ENCODE results near the gene PITPNM3. TPM values are rescaled to one million over a fixed set of nuclear protein-coding genes. Genes with fewer than 3 reads are reported as not detected.

Gene PITPNM3
- total RNA-seq, 1 donor from 2014 or later, result 0.72 TPM

DNA sequence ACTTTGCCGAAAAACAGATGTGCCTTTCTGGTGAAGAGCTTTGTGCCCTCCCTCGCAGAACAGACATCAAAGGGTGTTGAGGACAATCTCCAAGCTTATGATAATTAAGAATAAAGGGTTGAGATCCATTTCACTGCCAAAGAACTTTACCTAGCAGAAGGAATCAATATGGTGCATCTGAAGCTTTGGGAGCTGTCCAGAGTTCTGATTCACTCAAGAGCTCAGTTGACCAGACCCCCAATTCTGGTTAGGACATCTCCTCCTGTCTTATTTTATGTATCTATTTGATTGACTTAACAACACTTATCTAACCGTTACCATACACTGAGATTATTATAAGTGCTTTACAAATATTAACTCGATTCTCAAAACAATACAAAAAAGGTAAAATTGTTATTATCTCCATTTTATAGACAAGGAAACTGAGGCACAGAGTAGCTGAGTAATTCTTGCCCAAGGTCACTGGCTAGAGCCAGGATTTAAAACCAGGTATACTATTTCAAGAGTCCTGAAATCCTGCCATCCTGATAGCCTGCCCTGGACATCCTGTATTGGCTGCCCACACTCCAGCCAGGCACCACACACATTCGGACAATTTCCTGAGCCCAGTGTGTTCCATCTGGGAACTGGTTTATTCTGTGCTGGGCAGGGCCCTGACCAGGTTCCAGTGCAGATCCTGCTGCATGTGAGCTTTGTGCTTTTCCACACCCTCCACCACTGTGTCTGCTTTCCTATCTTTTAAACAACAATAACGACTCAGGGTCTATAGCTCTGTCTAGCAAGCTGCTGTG, 29.8 kb downstream of the PITPNM3 start:
- peak; percentile 47 for DNase-seq (ENCODE audit: low read depth)

DNA sequence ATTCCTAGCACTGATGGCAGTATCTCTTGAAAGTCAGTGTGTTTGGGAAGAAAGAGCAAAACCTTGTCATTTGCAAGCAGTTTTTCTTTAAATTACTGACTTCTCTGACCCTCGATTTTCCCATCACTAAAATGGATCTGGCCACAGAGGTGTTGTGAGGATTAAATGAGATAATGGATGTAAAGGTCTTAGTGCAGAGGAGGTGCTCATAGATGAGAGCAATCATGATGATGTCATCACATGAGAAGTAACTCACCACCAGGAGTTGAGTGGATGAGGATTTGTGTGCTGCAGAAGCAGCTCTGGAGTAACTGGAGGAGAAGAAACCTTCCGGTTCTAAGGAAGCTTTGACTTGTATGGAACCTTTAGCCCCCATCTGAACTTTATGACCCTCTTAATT, 30.6 kb downstream of the PITPNM3 start:
- no peak for DNase-seq (ENCODE audit: low read depth)

DNA sequence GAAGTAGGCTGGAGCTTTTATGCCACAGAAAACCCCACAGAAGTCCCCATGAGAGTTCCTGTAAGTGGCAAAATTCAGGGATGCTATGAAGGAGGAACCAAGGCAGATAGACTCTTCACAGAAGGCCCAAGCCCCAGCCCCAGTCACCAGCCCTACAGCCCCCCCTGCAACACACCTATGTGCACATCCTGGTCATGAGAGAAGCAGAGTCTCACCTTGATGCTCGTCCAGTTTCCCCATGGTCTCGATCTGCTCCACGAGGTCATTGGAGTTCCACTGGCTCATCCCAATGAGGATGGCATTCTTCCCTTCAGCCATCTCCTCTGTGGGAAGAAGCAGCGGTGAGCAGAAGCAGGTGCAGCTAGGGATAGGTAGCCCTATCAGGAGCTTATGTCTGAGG, 31.2 kb downstream of the PITPNM3 start:
- no peak for DNase-seq (ENCODE audit: low read depth)

DNA sequence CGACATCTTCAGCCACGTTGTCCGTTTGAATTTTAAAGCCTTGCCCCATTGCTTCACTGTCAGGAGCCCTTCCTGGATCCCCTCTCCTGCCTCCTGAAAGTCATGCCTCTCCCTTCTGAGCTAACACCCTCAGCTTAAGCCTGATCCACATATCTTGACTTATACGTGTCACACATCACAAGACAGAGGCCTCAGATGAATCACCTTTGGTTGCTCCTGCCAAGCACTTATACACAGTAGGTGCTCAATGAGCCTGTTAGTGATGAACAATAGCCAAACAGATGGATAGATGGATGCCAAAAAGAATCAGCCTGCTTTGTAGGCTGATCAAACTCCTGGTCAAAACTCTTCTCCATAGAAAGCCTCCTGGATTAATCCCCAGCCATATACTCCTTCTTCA, 31.8 kb downstream of the PITPNM3 start:
- no peak for DNase-seq (ENCODE audit: low read depth)

DNA sequence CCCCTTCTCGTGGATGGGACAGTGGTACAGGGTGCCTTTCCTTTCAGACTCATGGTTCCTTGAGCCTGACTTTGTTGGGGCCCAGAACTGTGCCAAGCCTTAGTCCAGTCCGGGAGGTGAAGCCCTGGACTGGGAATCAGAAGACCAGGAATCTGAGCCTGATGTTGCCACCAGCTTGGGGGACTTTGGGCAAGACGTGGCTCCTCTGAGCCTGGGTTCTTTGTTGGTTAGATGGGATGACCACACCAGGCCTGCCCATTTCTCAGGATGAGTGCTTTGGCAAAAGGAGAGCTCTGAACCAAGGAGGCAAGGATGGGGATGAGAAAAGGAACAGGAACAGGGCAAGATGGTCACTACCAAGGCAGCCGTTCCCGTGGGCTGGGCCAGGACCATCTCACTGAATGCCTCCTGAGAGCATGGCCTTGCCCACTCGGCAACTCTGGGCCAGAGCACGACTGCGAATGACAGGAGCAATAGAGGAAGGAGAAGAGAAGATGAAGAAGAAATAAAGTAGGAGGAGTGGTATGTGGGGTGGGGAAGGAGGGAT, 32.5 kb downstream of the PITPNM3 start:
- no peak for DNase-seq (ENCODE audit: low read depth)

DNA sequence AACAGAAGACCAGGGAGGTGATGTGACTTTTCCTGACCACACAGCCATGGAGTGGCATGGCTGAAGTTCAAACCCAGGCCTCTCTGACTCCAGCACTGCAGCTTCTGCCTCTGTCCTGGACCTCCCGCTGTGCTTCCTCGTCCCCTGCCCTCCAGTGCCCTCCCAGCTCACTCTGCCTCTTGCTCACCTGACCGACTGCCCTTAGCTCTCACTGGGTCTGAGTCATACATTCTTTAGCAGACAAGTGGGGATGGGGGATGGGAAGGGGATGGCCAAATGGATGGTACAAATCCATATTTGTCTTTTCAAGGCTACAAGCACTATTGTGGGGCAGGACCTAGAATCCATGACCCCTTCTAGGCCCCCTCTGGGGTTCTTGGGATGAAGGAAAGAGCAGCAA, 33.0 kb downstream of the PITPNM3 start:
- DNase-seq (ENCODE audit: low read depth), result no peak

DNA sequence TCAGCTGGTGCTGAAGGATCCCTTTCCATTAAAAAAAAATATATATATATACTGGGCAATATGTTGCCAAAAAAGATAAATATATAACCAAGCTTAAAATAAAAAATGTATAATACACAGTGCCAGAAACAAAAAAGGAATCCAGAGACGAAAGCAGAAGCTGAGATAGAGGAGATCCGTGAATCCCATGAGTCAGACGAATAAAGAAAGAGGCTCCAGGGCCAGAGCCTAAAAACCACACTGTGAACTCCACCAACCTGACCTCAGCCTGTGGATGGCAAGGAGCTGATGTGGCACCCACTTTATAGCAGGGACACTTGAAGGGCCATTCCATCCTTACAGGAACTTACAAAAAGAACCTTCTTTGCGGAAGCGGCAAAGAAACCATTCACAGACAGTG, 34.8 kb downstream of the PITPNM3 start:
- no peak for DNase-seq (ENCODE audit: low read depth)

DNA sequence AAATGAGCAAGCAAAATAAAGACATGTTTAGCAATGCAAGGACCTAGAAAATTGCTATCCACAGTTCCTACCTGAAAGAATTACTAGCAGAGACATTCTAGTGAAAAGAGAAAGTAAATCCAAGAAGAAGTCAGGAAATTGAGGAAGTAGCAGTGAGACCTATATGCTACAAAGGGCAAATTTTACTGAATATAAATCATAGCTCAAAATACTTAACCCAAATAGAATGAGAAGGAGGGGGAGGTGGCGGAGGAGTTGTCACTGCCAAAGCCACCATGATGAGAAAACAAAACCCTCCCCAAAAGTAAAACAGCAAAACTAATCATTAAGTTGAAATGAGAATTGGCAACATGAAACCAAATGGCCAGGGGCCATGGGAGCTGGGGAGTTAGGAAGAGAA, 39.3 kb downstream of the PITPNM3 start:
- no peak for DNase-seq (ENCODE audit: low read depth)

DNA sequence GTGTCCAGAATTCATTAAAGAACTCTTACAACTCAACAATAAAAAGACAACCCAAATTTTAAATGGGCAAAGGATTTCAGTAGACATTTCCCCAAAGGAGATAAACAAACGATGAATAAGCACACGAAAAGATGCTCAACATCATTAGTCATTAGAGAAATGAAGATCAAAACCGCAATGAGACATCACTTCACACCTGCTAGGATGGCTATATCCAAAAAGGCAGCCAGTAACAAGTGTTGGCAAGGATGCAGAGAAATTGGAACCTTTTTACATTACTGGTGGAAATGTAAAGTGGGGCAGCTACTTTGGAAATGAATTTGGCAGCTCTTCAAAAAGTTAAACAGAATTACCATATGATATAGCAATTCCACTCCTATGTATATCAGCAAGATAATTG, 42.0 kb downstream of the PITPNM3 start:
- DNase-seq (ENCODE audit: low read depth), result peak; percentile 37

DNA sequence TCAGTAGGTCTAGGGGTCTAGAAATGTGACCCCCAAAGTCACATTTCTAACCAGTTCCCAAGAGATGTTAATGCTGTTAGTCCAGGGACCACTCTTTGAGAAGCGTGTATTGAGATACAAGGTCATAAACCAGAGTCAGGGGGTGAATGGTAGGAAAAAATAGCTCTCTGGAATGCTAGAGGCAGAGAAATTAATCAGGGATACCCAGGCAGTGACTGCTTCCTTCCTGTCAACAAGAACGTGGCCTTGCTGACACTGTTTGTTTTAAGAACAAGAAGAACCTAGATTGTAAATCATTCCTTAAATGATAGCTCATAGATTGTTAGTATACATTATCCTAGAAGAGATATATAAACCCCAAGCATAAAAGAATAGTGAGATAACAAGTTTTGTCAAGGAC, 43.8 kb downstream of the PITPNM3 start:
- DNase-seq (ENCODE audit: low read depth), result no peak

DNA sequence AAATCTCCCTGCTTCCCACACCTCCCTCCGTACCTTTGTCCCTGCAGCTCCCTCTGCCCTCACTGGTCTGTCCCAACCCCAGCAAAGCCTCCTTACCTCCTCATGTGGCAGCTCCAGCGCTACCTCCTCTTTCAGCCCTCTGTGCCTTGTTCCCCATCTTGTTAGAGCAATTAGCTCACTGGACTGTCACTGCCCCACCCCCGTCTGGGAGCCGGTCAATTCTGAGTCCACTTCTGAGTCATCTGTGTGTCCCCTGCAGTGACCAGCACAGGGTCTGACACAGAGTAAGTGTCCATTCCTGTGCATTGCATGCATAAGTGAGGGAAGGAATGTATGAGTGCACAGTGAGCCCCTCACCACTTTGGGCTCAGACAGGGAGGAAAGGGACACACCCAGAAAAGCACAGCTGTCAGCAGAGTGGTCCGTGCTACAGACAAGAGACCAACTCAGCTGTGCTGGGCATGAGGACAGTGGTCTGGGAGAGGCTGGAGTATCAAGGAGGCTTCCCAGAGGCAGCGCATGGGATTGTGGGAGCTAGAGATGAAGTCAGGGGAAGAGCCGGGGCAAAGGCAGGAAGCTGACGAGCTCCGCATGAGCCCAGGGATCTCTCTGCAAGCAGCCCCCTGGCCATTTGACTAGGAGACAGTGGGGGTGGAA, 45.9 kb downstream of the PITPNM3 start:
- DNase-seq (ENCODE audit: low read depth), result peak; percentile 80

DNA sequence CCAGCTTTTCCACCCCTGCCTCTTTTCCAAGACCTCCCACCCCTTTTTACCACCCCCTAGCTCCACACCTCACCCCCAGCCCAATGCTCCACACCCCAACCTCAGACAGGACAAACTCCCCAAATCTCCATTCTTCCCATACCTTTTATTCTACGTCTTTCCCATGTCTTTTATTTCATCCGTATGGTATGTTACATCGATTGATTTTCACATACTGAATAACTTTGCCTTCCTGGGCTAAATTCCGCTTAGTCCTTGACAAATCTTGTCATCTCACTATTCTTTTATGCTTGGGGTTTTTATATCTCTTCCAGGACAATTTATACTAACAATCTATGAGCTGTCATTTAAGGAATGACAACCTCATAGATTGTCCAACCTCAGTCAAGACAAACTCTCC, 46.4 kb downstream of the PITPNM3 start:
- no peak for DNase-seq (ENCODE audit: low read depth)

DNA sequence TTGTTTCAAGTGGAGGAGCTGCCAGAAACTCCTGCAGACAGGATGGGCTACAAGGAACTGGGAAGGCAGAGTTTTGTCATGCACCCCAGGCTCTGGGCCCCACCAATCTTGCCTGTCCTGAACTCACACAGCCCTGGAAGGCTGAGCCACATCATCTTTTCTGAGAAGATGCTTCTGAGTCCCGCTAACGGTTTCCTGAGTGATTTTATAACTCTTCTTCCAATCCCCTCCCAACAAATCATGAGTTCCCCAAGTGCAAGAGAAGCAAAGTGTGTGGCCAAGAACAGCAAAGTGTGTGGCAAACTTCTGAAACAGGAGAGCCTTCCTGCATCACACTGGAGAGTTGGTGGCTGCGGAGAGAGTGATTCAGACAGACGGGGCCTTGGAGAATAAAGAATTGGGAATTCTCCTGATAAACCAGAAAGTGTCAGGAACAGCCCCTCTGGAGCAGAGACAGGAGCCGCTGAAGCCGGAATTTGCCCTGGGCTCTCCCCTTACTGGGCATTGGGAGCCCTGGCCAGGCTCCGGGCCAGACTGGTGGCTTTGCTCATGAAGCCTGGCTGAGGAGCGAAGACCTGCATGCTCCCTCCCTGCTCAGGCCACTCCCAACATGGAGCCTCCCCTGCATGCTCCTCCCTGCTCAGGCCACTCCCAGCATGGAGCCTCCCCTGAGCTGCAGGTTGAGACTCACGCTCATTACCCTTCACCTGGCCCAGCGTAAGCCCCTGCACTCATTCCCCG, 47.2 kb downstream of the PITPNM3 start:
- DNase-seq (ENCODE audit: low read depth), result peak; percentile 12

DNA sequence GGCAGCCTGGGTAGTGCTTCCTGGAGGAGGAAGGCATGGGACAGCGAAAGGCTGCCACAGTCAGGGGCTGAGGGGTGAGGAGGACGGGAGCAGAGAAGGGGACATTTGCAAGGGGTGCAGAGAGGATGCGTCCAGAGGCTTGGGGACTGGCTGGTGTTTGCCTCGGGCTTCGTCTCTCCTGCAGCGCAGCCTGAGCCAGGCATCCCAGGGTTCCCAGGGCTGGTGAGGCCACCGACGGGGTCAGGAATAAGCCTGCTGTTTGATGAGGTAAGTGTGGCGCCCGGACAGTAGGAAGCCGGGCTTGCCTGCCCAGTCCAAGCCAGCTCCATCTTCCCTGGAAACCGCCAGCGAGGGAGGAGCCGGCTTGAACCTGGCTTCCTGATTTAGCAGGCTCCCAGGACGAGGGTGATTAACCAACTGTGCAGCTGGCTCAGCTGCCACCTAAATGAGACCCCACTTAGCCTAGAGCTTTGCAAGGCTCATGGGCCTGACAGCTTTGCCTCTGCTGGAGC, 47.8 kb downstream of the PITPNM3 start:
- DNase-seq (ENCODE audit: low read depth), result peak; percentile 71

DNA sequence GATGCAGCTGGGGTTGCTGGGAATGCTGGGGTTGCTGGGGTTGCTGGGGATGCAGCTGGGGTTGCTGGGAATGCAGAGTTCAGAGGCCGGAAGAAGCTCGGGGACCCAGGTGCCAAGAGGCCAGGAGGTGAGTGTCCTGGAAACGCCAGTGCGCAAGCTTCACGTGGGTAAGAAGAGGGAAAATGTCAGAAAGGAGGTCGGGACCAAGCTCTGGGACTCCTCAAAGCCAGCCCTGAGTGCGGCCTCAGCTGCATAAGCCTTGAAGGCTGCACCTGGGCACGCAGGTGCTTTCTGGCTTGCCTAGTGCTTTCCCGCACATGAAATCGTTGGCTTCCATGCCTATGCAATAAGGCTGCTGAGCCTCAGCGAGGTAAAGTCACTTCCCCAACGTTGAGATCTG, 48.3 kb downstream of the PITPNM3 start:
- DNase-seq (ENCODE audit: low read depth), result no peak

DNA sequence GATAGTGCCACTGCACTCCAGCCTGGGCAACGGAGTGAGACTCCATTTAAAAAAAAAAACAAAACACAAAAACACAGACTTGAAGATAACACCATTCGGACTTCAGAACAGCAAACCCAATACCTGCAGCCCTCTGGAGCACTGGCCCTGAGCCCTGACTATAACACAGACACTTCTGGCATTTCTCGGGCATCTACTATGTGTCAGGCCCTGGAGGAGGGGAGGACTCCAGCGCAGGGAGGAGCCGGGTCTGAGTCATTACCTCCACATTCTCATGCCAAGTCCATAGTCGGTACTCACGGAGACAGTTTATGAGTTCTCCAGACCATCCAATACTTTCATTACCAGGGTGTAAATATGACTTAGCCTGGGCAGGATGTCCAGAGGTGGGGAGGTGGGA, 48.8 kb downstream of the PITPNM3 start:
- peak; percentile 76 for DNase-seq (ENCODE audit: low read depth)

DNA sequence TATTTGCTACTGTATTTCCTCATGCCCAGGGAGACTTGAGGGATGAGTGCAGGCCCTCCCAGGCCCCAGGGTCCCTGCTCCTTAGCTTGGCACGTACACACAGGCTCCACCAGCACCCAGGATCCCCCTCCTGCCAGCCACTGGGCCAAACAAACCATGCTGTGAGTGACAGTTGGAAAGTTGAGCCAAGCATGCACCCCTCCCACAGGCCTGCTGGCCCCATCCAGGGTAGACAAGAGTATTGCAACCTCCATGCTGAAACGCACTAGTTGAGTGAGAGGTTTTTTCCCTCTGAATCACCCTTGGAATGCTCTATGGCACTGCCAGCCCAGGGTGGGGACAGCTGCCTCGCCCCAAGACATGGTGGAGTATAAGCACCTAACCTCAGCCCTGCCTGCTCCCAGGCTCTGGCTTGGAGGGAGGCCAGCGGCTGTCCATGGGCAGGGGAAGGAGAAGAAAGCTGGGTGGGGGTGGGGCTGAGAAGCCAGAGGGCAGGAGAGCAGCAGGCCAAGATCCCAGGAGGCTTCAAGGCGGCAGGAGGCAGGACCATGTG, 49.6 kb downstream of the PITPNM3 start:
- DNase-seq (ENCODE audit: low read depth), result peak; percentile 98

DNA sequence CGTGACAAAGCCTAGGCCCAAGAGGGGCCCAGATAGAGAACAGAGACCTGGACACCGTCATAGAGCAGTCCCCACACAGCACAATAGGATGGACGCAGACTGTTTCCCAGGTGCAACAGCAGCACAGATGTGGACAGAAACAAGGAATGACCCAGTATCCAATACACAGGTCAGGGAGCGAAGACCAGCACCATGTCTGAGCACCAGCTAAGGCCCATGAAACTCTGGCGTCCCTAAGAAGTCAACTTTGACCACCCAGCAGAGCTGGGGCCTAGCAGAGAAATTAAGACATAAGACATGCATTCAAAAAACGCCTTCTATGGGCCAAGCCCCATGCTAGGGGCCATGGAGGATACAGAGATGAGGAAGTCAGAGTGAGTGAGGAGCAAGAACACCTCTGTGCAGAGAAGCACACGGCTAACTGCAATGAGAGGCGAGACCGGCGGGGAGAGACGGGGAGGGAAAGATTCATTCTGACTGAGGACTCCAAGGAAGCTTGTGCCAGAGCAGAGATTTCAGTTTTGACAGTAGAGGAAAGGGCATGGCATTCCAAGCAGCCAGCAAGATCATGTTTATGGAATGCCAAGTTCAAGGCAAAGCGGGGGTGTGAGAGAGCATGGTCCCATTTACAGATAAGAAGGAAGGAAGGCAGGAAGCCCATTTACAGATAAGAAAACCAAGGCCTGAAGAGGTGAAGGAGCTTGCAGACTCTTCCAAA, 50.8 kb downstream of the PITPNM3 start:
- DNase-seq (ENCODE audit: low read depth), result peak; percentile 28

DNA sequence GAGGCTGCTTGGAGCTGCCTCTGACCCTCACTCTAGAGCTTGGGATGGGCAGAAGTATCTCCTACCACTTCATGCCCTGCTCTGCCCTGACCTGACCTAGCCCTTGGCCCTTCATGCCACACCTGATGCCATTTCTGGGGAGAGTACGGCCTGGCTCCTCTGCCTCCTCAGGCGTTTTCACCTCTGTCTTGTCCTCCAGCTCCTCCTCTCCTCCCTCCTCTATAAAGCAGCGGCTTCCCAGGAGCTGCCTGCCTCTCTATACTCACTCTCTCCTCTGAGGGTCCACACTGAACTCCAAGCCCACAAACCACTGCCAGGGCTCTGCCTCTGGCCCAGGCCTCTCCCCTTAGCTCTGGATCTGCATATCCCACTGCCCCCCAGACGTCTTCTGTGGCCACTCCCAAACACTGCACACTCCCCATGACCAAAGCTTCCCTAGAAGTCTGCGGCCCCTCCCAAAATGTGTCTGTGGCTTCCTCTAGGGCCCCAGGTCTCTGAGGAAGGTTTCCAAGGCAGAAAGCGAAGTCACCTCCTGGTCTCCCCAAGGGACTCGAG, 52.6 kb downstream of the PITPNM3 start:
- DNase-seq (ENCODE audit: low read depth), result no peak

DNA sequence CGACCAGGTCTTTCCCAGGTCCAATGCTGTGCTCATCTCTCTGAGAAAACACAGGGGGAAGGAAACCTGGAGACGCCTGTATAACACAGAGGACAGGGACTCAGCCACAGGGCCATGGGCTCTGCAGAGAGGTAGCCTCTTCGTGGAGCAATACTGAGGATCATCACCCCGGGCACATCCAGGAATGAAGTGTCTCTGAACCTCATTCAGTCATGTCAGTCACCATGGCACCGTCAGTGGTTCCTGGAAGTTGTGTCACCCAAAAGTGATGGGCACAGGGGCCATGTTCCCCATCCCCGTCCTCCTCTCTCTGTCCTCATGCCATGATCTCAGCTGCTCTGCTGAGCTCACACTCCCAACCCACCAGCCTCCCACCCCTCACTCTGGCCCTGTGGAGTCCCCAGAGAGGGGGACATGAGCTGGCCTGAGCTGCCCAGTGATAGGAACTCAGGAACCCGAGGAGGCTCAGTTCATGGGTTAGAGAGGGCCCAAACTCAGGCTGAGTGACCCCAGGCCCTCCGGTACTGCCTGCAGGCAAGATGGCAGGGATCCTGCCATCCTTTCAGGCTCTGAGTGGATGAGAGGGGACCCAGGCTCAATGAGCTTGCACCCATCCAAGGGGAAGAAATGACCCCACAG, 53.4 kb downstream of the PITPNM3 start:
- DNase-seq (ENCODE audit: low read depth), result no peak
